Neural cell (in vitro differentiated cells): ENCODE results near the gene VSIG4.

Experiments used
- EZH2 ChIP-seq: fragments of 200-600, 300-800 bp; shearing (Covaris generic), sonication (generic); IDR thresholded peaks from 2 replicates; pipeline ENCODE4 v1.6.1; 2014; ENCODE audit warnings: antibody characterized with exemption, low read length, borderline replicate concordance, mild to moderate bottlenecking; ENCODE audit not compliant: insufficient read depth, poor library complexity, severe bottlenecking
- POLR2AphosphoS5 ChIP-seq: IDR thresholded peaks from 2 replicates; pipeline ENCODE4 v1.6.1; 2012
- RAD21 ChIP-seq: fragments of 450-650 bp; conservative IDR thresholded peaks from 2 replicates; pipeline ENCODE4 v1.6.1; 2014; ENCODE audit warnings: antibody characterized with exemption, mild to moderate bottlenecking, moderate library complexity
- SMC3 ChIP-seq: fragments of 450-650 bp; conservative IDR thresholded peaks from 2 replicates; pipeline ENCODE4 v1.6.1; 2014; ENCODE audit warnings: antibody characterized with exemption, mild to moderate bottlenecking, moderate library complexity; ENCODE audit not compliant: poor library complexity
- TAF1 ChIP-seq: IDR thresholded peaks from 2 replicates; pipeline ENCODE4 v1.6.1; 2012; ENCODE audit warnings: low read depth
- TF ChIP-seq, protein P1 (sequence below): fragments of 450-650 bp; IDR thresholded peaks from 2 replicates; pipeline ENCODE4 v1.5.1; 2014; ENCODE audit warnings: antibody characterized with exemption, mild to moderate bottlenecking, moderate library complexity; ENCODE audit not compliant: poor library complexity, severe bottlenecking

DNA sequence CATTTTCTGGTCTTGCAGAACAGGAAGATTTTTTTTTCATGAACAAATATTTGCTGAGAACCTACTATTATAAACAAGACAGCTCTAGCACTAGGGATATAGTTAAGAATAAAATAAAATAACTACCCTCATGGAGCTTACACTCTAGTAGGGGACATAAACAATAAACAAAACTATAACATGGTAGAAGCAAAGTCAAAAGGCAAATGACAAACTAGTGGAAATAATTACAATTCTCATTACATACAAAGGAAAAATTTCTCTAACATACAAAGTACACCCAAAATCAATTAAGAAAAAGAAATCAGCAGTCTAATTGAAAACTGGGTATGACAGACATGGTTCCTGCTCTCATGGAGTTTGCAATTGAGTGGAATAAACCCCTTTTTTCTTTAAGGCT is 32.0 kb downstream of the VSIG4 start:
- TF ChIP-seq, protein P1, sequence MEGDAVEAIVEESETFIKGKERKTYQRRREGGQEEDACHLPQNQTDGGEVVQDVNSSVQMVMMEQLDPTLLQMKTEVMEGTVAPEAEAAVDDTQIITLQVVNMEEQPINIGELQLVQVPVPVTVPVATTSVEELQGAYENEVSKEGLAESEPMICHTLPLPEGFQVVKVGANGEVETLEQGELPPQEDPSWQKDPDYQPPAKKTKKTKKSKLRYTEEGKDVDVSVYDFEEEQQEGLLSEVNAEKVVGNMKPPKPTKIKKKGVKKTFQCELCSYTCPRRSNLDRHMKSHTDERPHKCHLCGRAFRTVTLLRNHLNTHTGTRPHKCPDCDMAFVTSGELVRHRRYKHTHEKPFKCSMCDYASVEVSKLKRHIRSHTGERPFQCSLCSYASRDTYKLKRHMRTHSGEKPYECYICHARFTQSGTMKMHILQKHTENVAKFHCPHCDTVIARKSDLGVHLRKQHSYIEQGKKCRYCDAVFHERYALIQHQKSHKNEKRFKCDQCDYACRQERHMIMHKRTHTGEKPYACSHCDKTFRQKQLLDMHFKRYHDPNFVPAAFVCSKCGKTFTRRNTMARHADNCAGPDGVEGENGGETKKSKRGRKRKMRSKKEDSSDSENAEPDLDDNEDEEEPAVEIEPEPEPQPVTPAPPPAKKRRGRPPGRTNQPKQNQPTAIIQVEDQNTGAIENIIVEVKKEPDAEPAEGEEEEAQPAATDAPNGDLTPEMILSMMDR: no peak
- TF ChIP-seq SMC3: no peak
- TF ChIP-seq RAD21: no peak
- TF ChIP-seq EZH2: no peak
- TF ChIP-seq POLR2AphosphoS5: no peak
- TF ChIP-seq TAF1: no peak
